Measurements from ENCODE around the gene KCTD10.

- TF ChIP-seq GABPA (tag; conservative IDR thresholded peaks at IDR 0.05; ENCODE audit: low read depth): no peak
- no peak for TF ChIP-seq TAF1 (IDR thresholded peaks at IDR 0.05; ENCODE audit: control insufficient read depth, extremely low read depth, insufficient read depth, low read length, severe bottlenecking)
- TF ChIP-seq MTA1 (IDR thresholded peaks at IDR 0.05; ENCODE audit: borderline replicate concordance): no peak
Observed at GRCh38 chr12:109493938-109494337, 16.8 kb upstream of the KCTD10 start.
